Epithelial cell of alveolus of lung (primary cell): ENCODE measurements around the gene GRIA2. TPM values are rescaled to one million over a fixed set of nuclear protein-coding genes. Genes with fewer than 3 reads are reported as not detected.

ENCODE experiments used
- total RNA-seq: library from RNA; depleted of rRNA; stranded (reverse); fragments of >200 nt; gene quantifications from 2 replicates; pipeline ENCODE4 v1.2.1, GENCODE V29; 2015

Gene GRIA2
- total RNA-seq: not detected in 2 replicates

GRCh38 chr4:157220371-157220881, at the start of gene GRIA2:
GRIA2 (plus strand) TSS chr4:157220728; CDS start chr4:157221043, 315 bp downstream.

Other genes with a start within 250 kb of the GRIA2 start
- 22.8 and 85.7 TPM in 2 replicates for gene PDGFC, start 248.9 kb upstream of the GRIA2 start, total RNA-seq
- gene GLRB, start 144.6 kb upstream of the GRIA2 start, total RNA-seq: 1.1 and 5.8 TPM in 2 replicates